Ishikawa (cell line): ENCODE data around the gene NRCAM.

Experiments used
- CEBPB ChIP-seq: IDR thresholded peaks from 2 replicates; pipeline ENCODE4 v1.6.1; 2012
- CREB1 ChIP-seq: IDR thresholded peaks from 2 replicates; pipeline ENCODE4 v1.6.1; 2012; ENCODE audit warnings: low read depth
- EGR1 ChIP-seq: IDR thresholded peaks from 2 replicates; pipeline ENCODE4 v1.6.1; 2012
- EP300 ChIP-seq: IDR thresholded peaks from 2 replicates; pipeline ENCODE4 v1.6.1; 2012; ENCODE audit warnings: borderline replicate concordance
- FOXM1 ChIP-seq: IDR thresholded peaks from 2 replicates; pipeline ENCODE4 v1.6.1; 2012; ENCODE audit warnings: low read depth, borderline replicate concordance
- RAD21 ChIP-seq: IDR thresholded peaks from 2 replicates; pipeline ENCODE4 v1.6.1; 2012; ENCODE audit warnings: low read depth
- TAF1 ChIP-seq: IDR thresholded peaks from 2 replicates; pipeline ENCODE4 v1.6.1; 2012; ENCODE audit warnings: low read depth, mild to moderate bottlenecking
- TCF12 ChIP-seq: IDR thresholded peaks from 2 replicates; pipeline ENCODE4 v1.6.1; 2012; ENCODE audit warnings: low read depth
- TEAD4 ChIP-seq: IDR thresholded peaks from 2 replicates; pipeline ENCODE4 v1.6.1; 2012
- YY1 ChIP-seq: IDR thresholded peaks from 2 replicates; pipeline ENCODE4 v1.6.1; 2012; ENCODE audit warnings: low read depth
- ZBTB7A ChIP-seq: IDR thresholded peaks from 2 replicates; pipeline ENCODE4 v1.6.1; 2012; ENCODE audit warnings: low read depth
- TF ChIP-seq, protein P1 (sequence below): IDR thresholded peaks from 2 replicates; pipeline ENCODE4 v1.6.1; 2012; ENCODE audit warnings: low read depth, mild to moderate bottlenecking
- TF ChIP-seq, protein P2 (sequence below): IDR thresholded peaks from 2 replicates; pipeline ENCODE4 v1.6.1; 2012
- TF ChIP-seq, protein P3 (sequence below): IDR thresholded peaks from 2 replicates; pipeline ENCODE4 v1.6.1; 2012

DNA sequence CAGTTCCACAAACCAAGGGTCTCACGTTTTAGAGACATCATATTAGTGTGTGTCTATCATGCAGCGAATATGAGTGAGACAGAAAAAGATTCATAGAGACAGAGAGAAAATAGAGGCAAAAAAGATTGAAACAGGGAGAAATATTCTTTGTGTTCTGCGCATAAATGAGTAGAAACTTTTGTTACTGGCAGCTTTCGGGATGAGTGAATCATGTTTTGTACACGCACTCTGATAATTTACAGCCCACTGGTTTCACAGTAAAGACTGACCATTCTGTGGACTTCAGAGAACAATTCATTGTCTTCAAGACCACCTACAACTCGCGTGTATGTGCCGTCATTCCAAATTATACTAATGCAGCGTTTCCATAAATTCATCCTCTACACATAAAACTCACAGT, 60.2 kb downstream of the NRCAM start:
- no peak for TF ChIP-seq EP300
- TF ChIP-seq TEAD4, result no peak
- TF ChIP-seq TAF1, result no peak
- TF ChIP-seq, protein P1, sequence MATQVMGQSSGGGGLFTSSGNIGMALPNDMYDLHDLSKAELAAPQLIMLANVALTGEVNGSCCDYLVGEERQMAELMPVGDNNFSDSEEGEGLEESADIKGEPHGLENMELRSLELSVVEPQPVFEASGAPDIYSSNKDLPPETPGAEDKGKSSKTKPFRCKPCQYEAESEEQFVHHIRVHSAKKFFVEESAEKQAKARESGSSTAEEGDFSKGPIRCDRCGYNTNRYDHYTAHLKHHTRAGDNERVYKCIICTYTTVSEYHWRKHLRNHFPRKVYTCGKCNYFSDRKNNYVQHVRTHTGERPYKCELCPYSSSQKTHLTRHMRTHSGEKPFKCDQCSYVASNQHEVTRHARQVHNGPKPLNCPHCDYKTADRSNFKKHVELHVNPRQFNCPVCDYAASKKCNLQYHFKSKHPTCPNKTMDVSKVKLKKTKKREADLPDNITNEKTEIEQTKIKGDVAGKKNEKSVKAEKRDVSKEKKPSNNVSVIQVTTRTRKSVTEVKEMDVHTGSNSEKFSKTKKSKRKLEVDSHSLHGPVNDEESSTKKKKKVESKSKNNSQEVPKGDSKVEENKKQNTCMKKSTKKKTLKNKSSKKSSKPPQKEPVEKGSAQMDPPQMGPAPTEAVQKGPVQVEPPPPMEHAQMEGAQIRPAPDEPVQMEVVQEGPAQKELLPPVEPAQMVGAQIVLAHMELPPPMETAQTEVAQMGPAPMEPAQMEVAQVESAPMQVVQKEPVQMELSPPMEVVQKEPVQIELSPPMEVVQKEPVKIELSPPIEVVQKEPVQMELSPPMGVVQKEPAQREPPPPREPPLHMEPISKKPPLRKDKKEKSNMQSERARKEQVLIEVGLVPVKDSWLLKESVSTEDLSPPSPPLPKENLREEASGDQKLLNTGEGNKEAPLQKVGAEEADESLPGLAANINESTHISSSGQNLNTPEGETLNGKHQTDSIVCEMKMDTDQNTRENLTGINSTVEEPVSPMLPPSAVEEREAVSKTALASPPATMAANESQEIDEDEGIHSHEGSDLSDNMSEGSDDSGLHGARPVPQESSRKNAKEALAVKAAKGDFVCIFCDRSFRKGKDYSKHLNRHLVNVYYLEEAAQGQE, result no peak
- no peak for TF ChIP-seq EGR1
- TF ChIP-seq RAD21, result no peak
- no peak for TF ChIP-seq ZBTB7A
- TF ChIP-seq, protein P2, sequence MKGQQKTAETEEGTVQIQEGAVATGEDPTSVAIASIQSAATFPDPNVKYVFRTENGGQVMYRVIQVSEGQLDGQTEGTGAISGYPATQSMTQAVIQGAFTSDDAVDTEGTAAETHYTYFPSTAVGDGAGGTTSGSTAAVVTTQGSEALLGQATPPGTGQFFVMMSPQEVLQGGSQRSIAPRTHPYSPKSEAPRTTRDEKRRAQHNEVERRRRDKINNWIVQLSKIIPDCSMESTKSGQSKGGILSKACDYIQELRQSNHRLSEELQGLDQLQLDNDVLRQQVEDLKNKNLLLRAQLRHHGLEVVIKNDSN, result no peak
- no peak for TF ChIP-seq CREB1
- no peak for TF ChIP-seq FOXM1
- TF ChIP-seq, protein P3, sequence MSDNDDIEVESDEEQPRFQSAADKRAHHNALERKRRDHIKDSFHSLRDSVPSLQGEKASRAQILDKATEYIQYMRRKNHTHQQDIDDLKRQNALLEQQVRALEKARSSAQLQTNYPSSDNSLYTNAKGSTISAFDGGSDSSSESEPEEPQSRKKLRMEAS, result no peak
- TF ChIP-seq CEBPB, result no peak
- no peak for TF ChIP-seq YY1
- no peak for TF ChIP-seq TCF12
